NCI-H526 (cell line): Measurements from ENCODE around the gene MICU1.
"Not testable (repeated sequence)": the region's sequence is repeated elsewhere in the genome, so short reads cannot be mapped to it uniquely, and the experiment has no call there.

ENCODE experiments used
- DNase-seq, 2 experiments: peaks; one replicate each; lab custom pipeline; 2025; lab: John Stamatoyannopoulos, UW

Gene MICU1

DNA sequence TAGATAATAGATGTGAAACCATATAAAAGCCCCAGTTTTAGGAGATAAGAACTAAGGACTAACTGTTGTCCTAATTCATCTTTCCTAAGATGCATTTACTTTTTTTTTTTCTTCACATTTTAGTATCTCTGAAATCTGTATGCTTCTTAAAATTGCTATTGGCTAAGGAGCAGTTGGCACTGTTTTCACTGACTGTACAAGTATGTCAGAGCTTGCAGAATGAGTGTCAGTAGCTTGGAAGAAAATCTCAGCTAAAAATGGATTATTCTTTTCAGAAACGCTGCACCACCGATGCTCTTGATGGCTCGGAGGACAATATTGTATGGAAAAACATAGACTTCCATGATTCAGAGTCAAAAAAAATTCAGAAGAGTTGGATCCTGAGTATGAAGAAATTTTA lies 180.0 kb downstream of the MICU1 start:
- no peak for DNase-seq

DNA sequence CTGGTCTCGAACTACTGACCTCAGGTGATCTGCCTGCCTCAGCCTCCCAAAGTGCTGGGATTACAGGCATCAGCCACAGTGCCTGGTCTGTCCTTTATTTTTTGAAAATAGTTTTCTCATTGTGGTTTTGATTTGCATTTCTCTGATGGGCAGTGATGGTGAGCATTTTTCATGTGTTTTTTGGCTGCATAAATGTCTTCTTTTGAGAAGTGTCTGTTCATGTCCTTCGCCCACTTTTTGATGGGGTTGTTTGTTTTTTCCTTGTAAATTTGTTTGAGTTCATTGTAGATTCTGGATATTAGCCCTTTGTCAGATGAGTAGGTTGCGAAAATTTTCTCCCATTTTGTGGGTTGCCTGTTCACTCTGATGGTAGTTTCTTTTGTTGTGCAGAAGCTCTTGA lies 182.9 kb downstream of the MICU1 start:
- not testable (repeated sequence) for DNase-seq

DNA sequence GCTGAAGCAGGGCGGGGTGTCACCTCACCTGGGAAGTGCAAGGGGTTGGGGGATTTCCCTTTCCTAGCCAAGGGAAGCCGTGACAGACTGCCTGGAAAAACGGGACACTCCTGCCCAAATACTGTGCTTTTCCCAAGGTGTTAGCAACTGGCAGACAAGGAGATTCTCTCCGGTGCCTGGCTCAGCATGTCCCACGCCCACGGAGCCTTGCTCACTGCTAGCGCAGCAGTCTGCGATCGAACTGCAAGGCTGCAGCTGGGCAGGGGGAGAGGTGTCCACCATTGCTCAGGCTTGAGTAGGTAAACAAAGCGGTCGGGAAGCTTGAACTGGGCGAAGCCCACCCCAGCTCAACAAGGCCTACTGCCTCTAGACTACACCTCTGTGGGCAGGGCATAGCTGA lies 190.3 kb downstream of the MICU1 start:
- no peak for DNase-seq

DNA sequence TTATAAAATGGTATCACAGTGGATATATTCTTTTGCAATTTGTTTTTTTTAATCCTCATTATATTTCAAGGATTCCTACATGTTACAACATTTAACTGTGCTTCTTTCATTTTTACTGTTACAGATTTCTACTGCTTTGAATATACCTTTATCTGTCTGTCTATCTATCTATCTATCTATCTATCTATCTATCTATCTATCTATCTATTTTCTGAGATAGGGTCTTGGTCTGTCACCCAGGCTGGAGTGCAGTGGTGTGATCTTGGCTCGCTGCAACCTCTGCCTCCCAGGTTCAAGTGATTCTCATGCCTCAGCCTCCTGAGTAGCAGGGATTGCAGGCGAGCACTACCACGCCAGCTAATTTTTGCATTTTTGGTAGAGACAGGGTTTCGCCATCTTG lies 194.9 kb downstream of the MICU1 start:
- not testable (repeated sequence) for DNase-seq

DNA sequence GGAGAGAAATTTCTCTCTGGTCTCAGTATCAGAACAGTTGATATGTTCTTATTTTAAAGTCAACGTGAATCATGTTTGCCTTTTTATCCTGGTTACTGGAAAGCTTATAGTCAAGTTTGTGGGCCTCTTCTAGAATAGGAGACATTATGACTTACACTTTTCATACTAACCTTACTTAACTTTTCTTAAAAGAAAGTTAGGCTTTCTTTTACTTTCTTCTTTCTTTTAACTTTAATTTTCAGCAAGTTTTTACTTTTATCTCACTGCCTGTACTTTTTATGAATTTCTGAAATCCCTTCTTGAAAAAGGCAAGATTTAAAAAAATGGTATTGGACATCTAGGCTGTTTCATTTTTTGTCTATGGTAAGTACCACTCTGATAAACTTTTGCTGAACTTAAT lies 195.9 kb downstream of the MICU1 start:
- DNase-seq: no peak

DNA sequence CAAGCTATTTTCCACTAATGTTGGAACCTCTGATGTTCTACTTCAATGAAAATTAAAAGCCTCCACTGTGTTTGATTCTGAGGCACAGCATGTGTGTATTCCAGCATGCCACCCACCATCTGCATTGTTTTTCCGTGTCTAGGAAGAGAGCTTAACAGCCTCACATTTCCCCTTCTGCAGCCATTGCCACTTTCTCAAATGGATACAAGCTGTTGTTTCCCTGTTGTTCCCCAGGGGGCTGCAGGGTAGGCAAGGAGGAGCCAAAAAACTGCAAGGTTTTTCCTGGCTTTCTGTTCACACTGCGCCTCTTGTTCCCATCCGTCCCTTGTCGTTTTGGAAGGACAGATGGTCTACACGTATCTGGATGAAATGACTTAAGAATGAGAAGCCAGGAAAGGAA lies 198.9 kb downstream of the MICU1 start:
- no peak for DNase-seq

DNA sequence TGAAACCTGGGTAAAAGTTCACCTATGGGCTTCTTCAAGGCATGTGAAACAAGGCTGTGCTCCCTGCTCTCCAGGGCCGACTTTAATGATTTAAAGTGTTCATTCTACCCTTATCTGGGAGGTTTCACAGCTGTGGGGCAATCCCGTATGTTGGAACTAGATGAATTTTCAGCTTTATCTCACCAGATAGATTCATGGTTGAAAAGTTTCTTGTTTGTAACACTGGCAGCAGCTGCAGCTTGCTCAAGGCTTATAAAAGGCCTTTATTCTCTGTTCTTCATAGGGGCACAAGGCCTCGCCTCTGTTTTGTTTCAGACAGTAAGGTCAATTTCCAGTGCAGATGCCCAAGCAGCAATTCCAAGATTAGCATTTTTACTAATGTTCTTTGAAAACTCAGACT lies 200.7 kb downstream of the MICU1 start:
- no peak for DNase-seq

DNA sequence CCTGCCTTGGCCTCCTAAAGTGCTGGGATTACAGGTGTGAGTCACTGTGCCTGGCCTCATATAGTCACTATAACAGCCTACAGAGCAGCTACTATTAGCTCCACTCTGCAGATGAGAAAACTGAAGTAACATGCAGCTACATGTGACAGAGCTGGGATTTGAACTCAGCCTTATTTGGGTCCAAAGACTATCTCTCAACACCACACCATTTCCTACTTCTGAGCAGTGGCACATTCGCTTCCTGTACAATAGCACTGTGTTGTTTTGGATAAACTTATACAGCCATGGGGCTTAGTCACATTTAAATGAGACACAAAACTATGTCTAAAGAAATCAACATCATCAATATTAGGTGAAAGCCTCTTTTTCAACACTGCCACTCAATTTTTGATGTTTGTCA lies 201.3 kb downstream of the MICU1 start:
- no peak for DNase-seq

DNA sequence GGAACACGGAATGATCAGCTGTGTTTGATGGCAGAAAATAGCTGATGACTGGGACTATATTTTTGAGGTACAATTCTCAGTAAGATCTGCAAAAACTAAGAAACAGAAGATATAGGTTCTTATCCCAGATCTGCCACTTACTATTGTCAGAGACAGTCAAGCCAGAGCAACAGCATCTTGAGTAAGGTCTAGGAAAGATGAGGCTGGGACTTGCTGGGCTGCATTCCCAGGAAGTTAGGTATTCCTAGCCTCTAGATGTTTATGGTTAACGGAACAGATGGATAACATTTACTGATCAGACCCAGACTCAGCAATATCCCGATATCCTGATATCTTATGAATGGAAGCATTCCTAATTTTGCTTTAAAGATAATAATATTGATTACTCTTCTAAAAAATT lies 202.5 kb downstream of the MICU1 start:
- DNase-seq: no peak

DNA sequence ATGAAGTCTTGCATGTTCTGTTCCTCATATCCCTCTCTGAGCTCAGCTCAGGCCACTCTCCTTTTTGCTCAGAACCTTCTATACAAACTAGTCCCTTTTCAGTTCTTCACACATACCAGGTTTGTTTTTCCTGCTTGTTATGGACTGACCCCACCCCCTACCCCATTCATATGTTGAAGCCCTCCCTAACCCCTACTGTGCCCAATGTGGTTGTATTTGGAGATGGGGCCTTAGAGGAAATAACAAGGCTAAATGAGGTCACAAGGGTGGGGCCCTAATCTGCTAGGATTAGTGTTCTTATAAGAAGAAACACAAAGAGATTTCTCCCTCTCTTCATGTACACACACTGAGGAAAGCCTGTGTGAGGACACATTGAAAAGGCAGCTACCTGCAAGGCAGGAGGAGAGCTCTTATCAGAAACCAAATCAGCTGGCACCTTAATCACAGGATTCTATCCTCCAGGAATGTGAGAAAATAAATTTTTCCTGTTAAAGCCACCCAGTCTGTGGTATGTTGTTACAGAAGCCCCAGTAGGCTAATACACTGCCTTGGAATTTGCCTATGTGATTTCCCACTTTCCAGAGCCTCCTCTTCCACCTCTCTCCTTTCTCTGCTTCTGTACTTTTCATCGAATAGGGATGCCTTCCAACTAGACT lies 203.9 kb downstream of the MICU1 start:
- DNase-seq: no peak

DNA sequence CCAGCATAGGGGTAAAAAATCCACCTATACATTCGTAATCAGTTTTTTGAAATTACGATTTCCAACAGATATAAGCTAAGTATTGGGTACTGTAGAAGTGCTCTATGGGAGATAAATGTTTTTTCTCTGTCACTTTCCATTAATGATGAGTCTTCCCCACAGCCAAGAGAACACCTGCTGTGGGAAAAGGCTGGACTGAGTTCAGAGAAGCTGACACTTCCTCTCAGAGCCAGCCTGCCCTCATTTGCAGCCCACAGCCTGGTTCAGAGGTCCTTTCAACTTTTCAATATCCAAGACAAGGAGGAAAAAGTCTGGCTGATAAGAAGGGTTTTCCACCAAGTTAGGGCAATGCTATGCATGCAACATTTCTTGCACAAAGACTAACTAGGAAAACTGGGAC lies 206.6 kb downstream of the MICU1 start:
- no peak for DNase-seq

DNA sequence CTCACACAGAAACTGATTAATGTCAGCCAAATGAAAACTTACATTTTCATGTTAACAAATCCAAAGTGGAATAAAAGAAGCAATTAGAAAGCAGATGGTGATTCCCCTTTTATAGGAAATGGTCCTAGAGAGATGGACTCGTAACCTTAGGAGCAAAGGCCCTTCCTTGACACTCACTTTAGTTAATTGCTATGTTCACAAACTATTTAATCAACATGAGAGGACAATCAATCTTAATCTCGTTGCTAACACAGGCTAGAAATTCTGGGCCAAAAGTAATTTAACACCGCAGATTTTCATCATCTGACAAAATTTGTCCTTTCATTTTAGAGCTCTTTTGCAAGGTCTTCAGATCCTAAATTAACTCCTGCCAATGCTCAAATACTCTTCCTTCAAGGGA lies 207.2 kb downstream of the MICU1 start:
- DNase-seq: no peak

DNA sequence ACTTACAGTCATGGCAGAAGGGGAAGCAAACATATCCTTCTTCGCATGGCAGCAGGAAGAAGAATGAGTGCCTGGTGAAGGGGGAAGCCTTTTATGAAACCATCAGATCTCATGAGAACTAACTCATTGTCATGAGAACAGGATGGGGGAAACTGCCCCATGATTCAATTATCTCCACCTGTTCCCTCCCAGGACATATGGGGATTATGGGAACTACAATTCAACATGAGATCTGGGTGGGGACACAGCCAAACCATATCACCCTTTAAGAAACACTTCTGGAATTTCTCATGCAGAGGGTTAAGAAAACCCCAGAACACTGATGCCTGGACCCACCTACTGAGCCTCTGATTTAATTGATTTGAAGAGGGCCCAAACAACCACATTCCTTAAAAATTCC lies 207.9 kb downstream of the MICU1 start:
- DNase-seq: no peak

DNA sequence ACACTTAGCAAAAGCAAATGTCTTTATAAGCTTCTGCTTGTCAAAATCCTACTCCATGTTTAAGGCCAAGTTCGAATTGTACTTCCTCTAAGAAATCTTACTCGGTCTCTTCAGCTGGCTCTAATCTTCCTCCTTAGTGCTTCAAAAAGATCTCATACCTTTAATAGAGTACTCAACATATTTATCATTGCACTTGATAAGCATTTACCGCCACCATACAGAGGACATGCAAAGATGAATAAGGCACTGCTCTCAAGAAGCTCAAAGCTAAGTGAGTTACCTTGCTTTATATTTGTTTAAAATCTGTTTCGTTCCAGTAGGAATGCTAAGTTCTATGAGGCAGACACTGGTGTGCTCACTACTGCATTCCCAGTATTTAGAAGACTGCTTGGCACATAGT lies 209.2 kb downstream of the MICU1 start:
- DNase-seq: no peak

DNA sequence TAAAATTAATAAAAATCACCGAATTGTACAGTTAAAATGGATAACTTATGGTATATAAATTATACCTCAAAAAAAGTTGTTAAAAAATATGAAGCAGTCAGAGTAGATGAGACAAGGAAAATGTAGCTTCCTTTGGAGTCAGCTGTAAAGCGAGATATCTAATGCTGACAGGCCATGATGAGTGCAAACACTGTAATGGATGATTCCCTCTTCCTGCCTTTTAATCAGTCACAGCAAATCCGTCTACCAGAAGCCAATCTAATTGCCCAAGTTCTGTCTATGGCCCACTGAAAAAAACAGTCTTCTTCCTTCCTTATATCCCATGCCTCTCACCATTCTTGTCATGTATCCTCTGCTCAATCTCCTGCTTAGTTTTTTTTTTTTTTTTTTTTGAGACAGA lies 211.2 kb downstream of the MICU1 start:
- DNase-seq: no peak

DNA sequence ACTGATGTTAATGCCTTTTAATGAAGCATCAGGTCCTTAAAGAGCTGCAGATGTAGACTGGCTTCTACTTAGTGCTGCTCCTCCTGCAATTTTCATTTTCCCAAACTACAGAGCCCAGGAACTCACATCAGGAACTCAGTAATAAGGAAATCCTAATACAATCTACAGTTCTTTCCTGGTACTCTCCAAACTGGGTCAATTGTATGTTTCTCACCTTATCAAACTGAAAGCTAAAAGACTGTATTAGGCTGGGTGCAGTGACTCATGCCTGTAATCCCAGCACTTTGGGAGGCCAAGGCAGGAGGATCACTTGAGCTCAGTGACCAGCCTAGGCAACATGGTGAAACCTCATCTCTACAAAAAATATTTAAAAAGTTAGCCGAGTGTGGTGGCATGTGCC lies 216.7 kb downstream of the MICU1 start:
- DNase-seq: no peak

DNA sequence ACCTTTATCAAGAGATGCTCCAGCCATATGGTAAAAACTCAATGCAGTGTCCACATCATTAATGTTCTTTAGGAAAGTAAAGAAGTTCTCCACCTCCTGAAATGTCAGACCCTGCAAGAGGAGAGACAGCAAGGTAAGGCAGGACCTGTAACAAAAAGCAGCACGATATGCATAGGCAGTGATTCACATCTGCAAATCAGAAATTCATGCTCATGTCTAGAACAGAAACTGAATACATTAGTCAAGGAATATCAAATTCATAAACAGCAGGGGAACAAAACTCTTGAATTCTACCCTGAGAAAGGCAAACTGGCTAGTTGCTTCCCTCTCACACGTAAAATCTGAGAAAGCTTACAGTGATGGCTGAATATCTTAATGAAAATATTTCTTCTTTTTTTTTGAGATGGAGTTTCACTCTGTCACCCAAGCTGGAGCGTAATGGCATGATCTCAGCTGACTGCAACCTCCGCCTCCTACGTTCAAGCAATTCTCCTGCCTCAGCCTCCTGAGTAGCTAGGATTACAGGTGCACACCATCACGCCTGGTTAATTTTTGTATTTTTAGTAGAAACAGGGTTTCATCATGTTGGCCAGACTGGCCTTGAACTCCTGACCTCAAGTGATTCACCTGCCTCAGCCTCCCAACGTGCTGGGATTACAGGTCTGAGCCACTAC lies 217.8 kb downstream of the MICU1 start:
- DNase-seq: no peak

DNA sequence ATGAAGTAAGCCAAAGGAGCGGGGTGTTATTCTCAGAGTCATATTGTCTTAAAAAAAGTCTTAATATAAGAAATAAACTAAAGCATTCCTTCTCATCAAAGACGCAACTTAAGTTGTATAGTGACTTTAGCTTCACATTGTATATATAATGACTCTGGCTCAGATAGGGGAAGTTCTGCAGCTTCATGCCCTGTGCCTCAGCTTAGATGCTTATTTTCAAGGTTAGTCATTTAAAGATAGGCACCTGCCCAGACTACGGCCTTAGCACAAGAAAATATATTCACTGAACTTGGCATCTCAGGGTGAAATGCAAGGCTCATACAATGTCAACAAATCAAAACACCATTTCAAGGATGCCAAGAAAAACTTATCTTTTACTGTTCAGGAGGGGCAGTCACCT lies 218.4 kb downstream of the MICU1 start:
- no peak for DNase-seq

DNA sequence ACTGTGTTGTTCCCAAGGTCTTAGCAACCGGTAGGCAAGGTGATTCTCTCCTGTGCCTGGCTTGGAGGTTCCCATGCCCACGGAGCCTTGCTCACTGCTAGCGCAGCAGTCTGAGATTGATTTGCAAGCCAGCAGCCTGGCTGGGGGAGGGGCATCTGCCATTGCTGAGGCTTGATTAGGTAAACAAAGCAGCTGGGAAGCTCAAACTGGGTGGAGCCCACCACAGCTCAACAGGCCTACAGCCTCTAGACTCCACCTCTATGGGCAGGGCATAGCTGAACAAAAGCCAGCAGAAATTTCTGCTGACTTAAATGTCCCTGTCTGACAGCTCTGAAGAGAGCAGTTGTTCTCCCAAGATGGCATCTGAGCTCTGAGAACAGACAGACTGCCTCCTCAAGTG lies 230.3 kb downstream of the MICU1 start:
- DNase-seq: peak in 1 of 2 experiments; percentile 8

DNA sequence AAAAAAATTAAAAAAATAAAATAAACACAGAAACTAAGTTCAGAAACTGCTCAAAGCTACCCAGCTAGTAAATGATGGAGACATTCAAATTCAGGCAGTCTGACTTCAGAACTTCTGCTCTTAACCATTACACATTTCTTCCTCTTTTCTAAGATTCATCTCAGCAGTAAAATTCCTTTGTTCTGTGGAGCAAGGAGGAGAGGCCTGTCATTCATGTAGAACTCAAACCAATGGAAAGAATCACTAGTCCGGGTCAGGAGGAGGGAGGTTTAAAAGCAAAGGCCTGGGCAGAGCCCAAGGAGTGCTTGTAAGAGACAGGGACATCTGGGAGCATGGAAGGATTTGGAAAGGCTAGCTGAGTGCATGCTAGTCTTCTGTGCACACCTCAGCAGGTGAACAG lies 233.3 kb downstream of the MICU1 start:
- DNase-seq: no peak

DNA sequence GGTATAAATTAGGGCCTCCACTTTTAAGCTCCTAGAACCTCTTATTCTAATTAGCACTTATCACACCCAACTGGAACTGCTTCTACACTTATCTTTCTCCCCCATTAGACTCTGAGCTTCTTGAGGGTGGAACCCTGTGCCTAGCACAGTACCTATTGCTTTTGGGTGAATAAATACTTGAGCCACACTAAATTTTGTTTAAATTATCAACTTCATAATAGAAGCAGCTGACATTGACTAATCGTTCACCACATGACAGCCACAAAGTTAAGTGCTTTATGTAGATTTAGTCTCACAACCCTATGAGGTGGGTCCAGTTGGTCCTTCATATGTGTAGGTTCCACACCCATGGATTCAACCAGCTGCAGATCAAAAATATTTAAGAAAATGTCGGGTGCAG lies 235.1 kb downstream of the MICU1 start:
- DNase-seq: no peak

DNA sequence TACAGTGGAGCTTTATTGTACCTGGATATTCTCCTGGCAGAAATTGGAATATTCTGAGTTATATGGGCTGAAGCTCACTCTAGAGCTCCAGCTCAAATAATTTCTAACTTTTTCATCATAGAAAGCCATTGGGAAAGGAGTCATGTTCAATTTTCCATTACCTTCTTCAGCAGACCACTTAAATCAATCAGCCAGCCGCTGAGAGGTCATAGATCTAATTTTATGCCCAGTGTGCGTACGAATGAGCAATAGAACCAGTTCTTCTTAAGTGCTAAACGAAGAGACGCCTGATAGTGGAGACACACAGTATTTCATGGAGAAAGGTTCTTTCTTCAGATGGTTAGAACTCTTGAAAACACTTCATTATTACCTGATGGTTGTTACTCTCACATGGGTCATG lies 236.2 kb downstream of the MICU1 start:
- DNase-seq: no peak

DNA sequence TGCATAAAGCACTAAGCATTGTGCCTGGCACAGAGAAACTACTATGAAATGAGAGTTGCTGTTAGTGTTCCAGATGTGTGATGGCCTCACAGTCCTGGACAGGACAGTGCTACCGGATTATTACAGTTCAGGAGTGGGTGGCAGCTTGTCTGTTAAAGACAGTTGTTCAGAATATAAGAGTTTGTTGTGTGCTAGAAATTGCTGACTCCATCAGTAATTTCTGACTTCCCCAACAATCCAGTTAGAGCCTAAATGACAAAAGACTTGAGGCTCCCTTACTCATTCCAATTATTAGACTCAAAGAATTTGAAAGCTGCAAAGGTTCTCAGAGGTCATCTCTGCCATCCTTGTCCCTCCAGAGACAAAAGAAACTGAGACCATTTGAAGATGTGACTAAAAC lies 236.9 kb downstream of the MICU1 start:
- no peak for DNase-seq

DNA sequence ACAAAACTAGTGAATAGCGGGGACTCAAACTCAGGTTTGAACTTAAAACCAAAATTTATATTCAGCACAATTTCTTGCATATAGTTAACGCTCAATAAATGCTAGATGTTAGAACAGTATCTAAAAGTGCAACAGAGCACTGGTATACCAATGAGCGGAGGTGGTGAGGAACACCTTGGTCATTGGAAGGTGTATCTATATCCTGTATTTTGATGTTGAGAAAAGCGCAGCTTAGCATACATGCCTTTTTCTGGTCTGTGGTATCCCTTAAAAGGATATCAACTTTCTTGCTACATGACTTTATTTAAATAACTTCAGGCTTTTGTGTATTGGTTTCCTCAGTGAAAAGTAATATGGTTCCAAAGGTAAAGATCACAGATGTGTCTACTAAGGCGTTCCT lies 237.8 kb downstream of the MICU1 start:
- no peak for DNase-seq
